ENCODE data around the gene TGFBI. TPM values are rescaled to one million over a fixed set of nuclear protein-coding genes. Genes with fewer than 3 reads are reported as not detected.
A peak's percentile ranks its signal among the peaks of the same experiment; 100 is the strongest.

Gene TGFBI
- total RNA-seq, 1 donor from 2014 or later, result 9.5 TPM

GRCh38 chr5:136000932-136001331, 27.9 kb upstream of the TGFBI start:
- Histone ChIP-seq H3K4me3 (no peak overlapping the region), H3K27ac (no peak overlapping the region), H4K20me1 (ENCODE audit: low read depth) (no peaks in the 10 kb centered on the region), H3K9ac (no peak overlapping the region), H3K79me2 (ENCODE audit: low read depth) (no peaks in the 10 kb centered on the region), H3K27me3 (no peaks in the 10 kb centered on the region), H3K36me3 (no peaks in the 10 kb centered on the region), H2AFZ (replicated peaks) (no peak overlapping the region), H3K4me1 (no peaks in the 10 kb centered on the region), H3K4me2 (no peak overlapping the region), H3K9me3 (ENCODE audit: low read depth) (no peaks in the 10 kb centered on the region), H3F3A (ENCODE audit: low read depth) (no peaks in the 10 kb centered on the region)
- Mint-ChIP-seq H3K4me1 (peaks cover 15% of the 10 kb centered on the region), H3K27me3 (ENCODE audit: insufficient read depth, low read depth) (no peaks in the 10 kb centered on the region), H3K27ac (no peak overlapping the region), H3K36me3 (no peaks in the 10 kb centered on the region), H3K9me3 (no peaks in the 10 kb centered on the region), H3K4me3 (no peak overlapping the region)
- TF ChIP-seq, protein P1, sequence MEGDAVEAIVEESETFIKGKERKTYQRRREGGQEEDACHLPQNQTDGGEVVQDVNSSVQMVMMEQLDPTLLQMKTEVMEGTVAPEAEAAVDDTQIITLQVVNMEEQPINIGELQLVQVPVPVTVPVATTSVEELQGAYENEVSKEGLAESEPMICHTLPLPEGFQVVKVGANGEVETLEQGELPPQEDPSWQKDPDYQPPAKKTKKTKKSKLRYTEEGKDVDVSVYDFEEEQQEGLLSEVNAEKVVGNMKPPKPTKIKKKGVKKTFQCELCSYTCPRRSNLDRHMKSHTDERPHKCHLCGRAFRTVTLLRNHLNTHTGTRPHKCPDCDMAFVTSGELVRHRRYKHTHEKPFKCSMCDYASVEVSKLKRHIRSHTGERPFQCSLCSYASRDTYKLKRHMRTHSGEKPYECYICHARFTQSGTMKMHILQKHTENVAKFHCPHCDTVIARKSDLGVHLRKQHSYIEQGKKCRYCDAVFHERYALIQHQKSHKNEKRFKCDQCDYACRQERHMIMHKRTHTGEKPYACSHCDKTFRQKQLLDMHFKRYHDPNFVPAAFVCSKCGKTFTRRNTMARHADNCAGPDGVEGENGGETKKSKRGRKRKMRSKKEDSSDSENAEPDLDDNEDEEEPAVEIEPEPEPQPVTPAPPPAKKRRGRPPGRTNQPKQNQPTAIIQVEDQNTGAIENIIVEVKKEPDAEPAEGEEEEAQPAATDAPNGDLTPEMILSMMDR (IDR thresholded peaks at IDR 0.05), result no peak
- TF ChIP-seq EZH2phosphoT487 (IDR thresholded peaks at IDR 0.05), result no peak
- TF ChIP-seq EZH2 (IDR thresholded peaks at IDR 0.05), result no peak
- no peak for DNase-seq (ENCODE audit: low spot score)

- no peak overlapping the region for H3K4me3 Mint-ChIP-seq
- TF ChIP-seq, protein P1 (IDR thresholded peaks at IDR 0.05), result no peak
- TF ChIP-seq EZH2 (IDR thresholded peaks at IDR 0.05) (no peak), EZH2phosphoT487 (IDR thresholded peaks at IDR 0.05) (no peak)
- DNase-seq (ENCODE audit: low spot score), result peak; percentile 12
- H3K9ac ChIP-seq, result no peak overlapping the region
- no peaks in the 10 kb centered on the region for H3K9me3 Mint-ChIP-seq
- no peak overlapping the region for H3K27ac Mint-ChIP-seq
- H3K27ac ChIP-seq, result no peak overlapping the region
- H3K4me1 Mint-ChIP-seq, result peaks cover 15% of the 10 kb centered on the region
- no peaks in the 10 kb centered on the region for H3K27me3 Mint-ChIP-seq (ENCODE audit: insufficient read depth, low read depth)
- H3K4me2 ChIP-seq, result no peak overlapping the region
- no peaks in the 10 kb centered on the region for H4K20me1 ChIP-seq (ENCODE audit: low read depth)
- H3K9me3 ChIP-seq (ENCODE audit: low read depth), result no peaks in the 10 kb centered on the region
- no peaks in the 10 kb centered on the region for H3K36me3 Mint-ChIP-seq
- no peaks in the 10 kb centered on the region for H3K27me3 ChIP-seq
- H3K36me3 ChIP-seq, result no peaks in the 10 kb centered on the region
- no peaks in the 10 kb centered on the region for H3K4me1 ChIP-seq
- H3K79me2 ChIP-seq (ENCODE audit: low read depth), result no peaks in the 10 kb centered on the region
- H3F3A ChIP-seq (ENCODE audit: low read depth), result no peaks in the 10 kb centered on the region
- no peak overlapping the region for H3K4me3 ChIP-seq
- H2AFZ ChIP-seq (replicated peaks), result no peak overlapping the region
Measured at GRCh38 chr5:136001466-136001981, 27.3 kb upstream of the TGFBI start.

GRCh38 chr5:136004436-136004835, 24.4 kb upstream of the TGFBI start:
- Histone ChIP-seq H3K4me2 (no peak overlapping the region), H3K4me3 (no peak overlapping the region), H3K4me1 (no peaks in the 10 kb centered on the region), H3K9me3 (ENCODE audit: low read depth) (no peaks in the 10 kb centered on the region), H3K36me3 (no peaks in the 10 kb centered on the region), H3F3A (ENCODE audit: low read depth) (no peaks in the 10 kb centered on the region), H3K27ac (no peak overlapping the region), H4K20me1 (ENCODE audit: low read depth) (no peaks in the 10 kb centered on the region), H3K9ac (no peak overlapping the region), H3K27me3 (no peaks in the 10 kb centered on the region), H2AFZ (replicated peaks) (no peak overlapping the region), H3K79me2 (ENCODE audit: low read depth) (no peaks in the 10 kb centered on the region)
- H3K4me1 Mint-ChIP-seq, result peaks cover 9% of the 10 kb centered on the region
- no peaks in the 10 kb centered on the region for H3K9me3 Mint-ChIP-seq
- H3K4me3 Mint-ChIP-seq, result no peak overlapping the region
- no peak for DNase-seq (ENCODE audit: low spot score)
- H3K36me3 Mint-ChIP-seq, result no peaks in the 10 kb centered on the region
- H3K27ac Mint-ChIP-seq, result no peak overlapping the region
- H3K27me3 Mint-ChIP-seq (ENCODE audit: insufficient read depth, low read depth), result peaks cover under 1% of the 10 kb centered on the region
- TF ChIP-seq, protein P1 (IDR thresholded peaks at IDR 0.05), result no peak
- TF ChIP-seq EZH2 (IDR thresholded peaks at IDR 0.05), result no peak
- no peak for TF ChIP-seq EZH2phosphoT487 (IDR thresholded peaks at IDR 0.05)
